ENCODE data around the gene TAOK2. TPM values are rescaled to one million over a fixed set of nuclear protein-coding genes. Genes with fewer than 3 reads are reported as not detected.

TAOK2 gene
- polyA plus RNA-seq, 2 of the 4 experiments (the other 2 are of a cell fraction), result 13.7 to 30.8 TPM

DNA sequence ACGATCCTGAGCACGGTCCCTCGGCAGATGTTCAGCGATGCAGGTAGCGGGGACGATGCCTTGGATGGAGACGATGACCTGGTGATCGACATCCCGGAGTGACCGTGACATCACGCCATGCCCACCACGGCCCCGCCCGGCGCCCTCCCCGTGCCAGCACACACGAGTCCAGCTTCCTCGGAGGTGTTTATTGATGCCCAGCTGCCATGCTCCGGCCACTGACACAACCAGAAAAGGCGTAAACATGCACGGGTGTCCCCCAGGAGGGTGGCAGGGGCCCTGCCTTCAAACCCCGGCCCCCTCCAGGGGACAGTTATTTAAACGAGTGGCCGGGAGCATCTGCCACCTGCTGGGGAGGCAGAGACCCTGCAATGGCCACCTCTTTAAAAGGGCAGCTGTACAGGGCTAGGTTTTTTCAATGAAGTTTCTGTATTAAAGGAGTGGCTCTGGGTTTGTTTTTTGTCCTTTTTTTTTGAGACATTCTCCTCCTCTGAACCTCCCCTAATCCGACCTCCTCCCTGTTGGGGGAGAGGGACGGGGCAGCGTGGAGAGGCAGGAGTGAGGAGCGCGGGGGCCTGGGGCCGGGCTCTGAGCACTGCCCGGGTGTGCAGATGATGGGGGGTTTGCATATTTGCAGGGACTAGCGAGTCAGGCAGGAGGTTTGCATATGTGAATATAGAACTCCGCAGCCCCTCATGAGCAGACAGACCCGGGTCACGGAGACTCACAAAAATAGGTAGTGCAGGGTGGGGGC lies 31.9 kb downstream of the TAOK2 start (continued):
- TF ChIP-seq HOXB5 (CRISPR knock-in tag; IDR thresholded peaks at IDR 0.05) (no peak), ESRRA (IDR thresholded peaks at IDR 0.05; ENCODE audit: borderline replicate concordance, low read length) (no peak), SMC3 (IDR thresholded peaks at IDR 0.05) (peak; percentile 85)
- TF ChIP-seq, protein P1, sequence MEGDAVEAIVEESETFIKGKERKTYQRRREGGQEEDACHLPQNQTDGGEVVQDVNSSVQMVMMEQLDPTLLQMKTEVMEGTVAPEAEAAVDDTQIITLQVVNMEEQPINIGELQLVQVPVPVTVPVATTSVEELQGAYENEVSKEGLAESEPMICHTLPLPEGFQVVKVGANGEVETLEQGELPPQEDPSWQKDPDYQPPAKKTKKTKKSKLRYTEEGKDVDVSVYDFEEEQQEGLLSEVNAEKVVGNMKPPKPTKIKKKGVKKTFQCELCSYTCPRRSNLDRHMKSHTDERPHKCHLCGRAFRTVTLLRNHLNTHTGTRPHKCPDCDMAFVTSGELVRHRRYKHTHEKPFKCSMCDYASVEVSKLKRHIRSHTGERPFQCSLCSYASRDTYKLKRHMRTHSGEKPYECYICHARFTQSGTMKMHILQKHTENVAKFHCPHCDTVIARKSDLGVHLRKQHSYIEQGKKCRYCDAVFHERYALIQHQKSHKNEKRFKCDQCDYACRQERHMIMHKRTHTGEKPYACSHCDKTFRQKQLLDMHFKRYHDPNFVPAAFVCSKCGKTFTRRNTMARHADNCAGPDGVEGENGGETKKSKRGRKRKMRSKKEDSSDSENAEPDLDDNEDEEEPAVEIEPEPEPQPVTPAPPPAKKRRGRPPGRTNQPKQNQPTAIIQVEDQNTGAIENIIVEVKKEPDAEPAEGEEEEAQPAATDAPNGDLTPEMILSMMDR (IDR thresholded peaks at IDR 0.05), result peak; percentile 78

DNA sequence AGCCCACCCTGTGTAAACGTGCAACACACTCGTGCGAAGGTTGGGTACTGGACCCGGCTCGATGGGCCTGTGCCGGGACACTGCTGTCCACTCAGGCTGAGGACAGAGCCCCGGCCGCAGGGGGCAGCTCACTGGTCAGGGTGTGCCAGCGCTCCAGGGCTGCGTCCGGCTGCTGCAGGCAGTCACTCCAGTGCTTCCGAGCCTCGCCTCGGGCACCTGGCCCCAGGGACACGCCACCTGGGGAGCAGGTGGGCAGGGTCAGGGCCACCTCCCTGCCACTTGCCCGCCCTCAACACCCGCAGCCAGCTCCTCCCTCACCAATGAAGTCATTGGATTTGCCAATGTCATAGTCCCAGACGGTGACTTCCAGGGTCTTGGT lies 32.4 kb downstream of the TAOK2 start:
- ATAC-seq (no peak), FAIRE-seq (no peak), DNase-seq (ENCODE audit: low read depth in 1 of 2, low spot score in 1 of 2) (no peak)
- WGBS (ENCODE audit: missing lambda C conversion rate), result 86% methylated on average over 11 of the region's 18 CpGs
- ChIA-PET POLR2A (interaction anchor here (0.8 to 2.0 kb wide), 2 partner anchors 62 to 107 kb away, joined by 3 to 7 read pairs; partner anchors contain the start of gene SEZ6L2), CTCF (interaction anchor here (0.5 to 3.8 kb wide), 46 partner anchors 11 to 327 kb away, joined by 3 to 41 read pairs (median 5); partner anchors contain the start of genes ASPHD1, CDIPT, HIRIP3 and INO80E)
- no peak overlapping the region for H3K4me3 ChIP-seq
- no peak overlapping the region for H3K4me2 ChIP-seq
- TF ChIP-seq RAD21 (conservative IDR thresholded peaks at IDR 0.05 in 1 of 2, IDR thresholded peaks at IDR 0.05 in 1 of 2) (no peak), EP300 (IDR thresholded peaks at IDR 0.05) (no peak), RFX5 (IDR thresholded peaks at IDR 0.05) (no peak), HEYL (CRISPR knock-in tag; IDR thresholded peaks at IDR 0.05) (no peak)
- TF ChIP-seq, protein P1 (IDR thresholded peaks at IDR 0.05), result no peak
- H3K9me3 ChIP-seq, result no peaks in the 10 kb centered on the region
- peaks cover 11% of the 10 kb centered on the region; the same call in 2 of the 3 replicates for H3K4me1 ChIP-seq
- no peak overlapping the region for H3K27ac ChIP-seq

DNA sequence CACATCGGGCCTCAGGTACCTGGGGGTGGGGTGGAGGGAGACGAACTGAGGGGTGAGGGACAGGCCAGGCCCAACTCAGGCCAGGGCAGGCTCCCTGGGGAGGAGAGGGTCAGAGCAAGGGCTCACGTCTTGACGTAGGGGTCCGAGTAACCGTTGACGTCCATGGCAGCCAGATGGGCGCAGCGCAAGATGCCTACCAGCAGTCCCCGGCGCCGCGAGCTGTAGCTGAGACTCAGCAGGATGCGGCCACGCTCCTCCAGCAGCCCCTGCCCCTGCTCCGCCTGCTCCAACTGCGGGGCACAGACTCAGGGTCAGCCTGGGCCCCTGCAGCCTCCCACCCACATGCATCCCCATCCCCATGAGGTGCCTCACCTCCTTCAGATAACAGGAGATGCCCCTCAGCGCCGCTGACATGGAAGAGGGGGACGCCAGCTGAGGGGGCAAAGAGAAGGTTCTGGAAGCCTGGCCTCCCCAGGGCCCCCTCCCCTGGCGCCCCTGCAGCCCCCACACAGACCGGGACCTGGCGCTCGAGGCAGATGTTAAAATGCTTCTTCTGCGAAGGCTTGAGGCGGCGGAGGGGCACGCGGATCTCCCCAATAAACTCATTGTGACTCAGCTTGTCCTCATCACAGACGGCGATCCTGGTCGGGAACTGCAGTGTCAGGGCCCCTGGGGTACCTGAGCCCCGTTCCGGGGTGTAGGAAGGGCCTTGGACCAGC lies 33.1 kb downstream of the TAOK2 start:
- DNase-seq (ENCODE audit: low read depth in 1 of 2, low spot score in 1 of 2) (no peak), ATAC-seq (no peak), FAIRE-seq (no peak)
- Histone ChIP-seq H3K4me1 (peaks cover 11% of the 10 kb centered on the region; the same call in 2 of the 3 replicates), H3K4me3 (no peak overlapping the region), H3K9me3 (no peaks in the 10 kb centered on the region), H3K27ac (no peak overlapping the region), H3K4me2 (no peak overlapping the region)
- WGBS (ENCODE audit: missing lambda C conversion rate), result 92% methylated on average over 32 of the region's 34 CpGs
- ChIA-PET POLR2A (interaction anchor here (1.1 kb wide), 1 partner anchor 81 kb away, joined by 4 read pairs; the partner anchor contains the start of gene KCTD13), CTCF (interaction anchor here (0.8 to 3.8 kb wide), 25 partner anchors 12 to 315 kb away, joined by 3 to 41 read pairs (median 6); partner anchors contain the start of genes ASPHD1, CDIPT, HIRIP3 and INO80E)
- TF ChIP-seq KDM1A (IDR thresholded peaks at IDR 0.05; ENCODE audit: low read depth), result no peak
- TF ChIP-seq, protein P1 (IDR thresholded peaks at IDR 0.05), result no peak
- no peak for TF ChIP-seq SREBF2 (IDR thresholded peaks at IDR 0.05)
- TF ChIP-seq JUN (IDR thresholded peaks at IDR 0.05), result no peak
- TF ChIP-seq SMC3 (IDR thresholded peaks at IDR 0.05), result no peak
- TF ChIP-seq, protein P2, sequence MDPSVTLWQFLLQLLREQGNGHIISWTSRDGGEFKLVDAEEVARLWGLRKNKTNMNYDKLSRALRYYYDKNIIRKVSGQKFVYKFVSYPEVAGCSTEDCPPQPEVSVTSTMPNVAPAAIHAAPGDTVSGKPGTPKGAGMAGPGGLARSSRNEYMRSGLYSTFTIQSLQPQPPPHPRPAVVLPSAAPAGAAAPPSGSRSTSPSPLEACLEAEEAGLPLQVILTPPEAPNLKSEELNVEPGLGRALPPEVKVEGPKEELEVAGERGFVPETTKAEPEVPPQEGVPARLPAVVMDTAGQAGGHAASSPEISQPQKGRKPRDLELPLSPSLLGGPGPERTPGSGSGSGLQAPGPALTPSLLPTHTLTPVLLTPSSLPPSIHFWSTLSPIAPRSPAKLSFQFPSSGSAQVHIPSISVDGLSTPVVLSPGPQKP (IDR thresholded peaks at IDR 0.05; ENCODE audit: low read depth, low read length), result no peak
- TF ChIP-seq CHD2 (IDR thresholded peaks at IDR 0.05; ENCODE audit: low read length, partially characterized antibody), result no peak
- no peak for TF ChIP-seq RCOR1 (IDR thresholded peaks at IDR 0.05; ENCODE audit: low read depth, low read length)
- TF ChIP-seq, protein P3, sequence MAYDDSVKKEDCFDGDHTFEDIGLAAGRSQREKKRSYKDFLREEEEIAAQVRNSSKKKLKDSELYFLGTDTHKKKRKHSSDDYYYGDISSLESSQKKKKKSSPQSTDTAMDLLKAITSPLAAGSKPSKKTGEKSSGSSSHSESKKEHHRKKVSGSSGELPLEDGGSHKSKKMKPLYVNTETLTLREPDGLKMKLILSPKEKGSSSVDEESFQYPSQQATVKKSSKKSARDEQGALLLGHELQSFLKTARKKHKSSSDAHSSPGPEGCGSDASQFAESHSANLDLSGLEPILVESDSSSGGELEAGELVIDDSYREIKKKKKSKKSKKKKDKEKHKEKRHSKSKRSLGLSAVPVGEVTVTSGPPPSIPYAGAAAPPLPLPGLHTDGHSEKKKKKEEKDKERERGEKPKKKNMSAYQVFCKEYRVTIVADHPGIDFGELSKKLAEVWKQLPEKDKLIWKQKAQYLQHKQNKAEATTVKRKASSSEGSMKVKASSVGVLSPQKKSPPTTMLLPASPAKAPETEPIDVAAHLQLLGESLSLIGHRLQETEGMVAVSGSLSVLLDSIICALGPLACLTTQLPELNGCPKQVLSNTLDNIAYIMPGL (CRISPR knock-in tag; IDR thresholded peaks at IDR 0.05; ENCODE audit: borderline replicate concordance), result no peak
- no peak for TF ChIP-seq RARB (CRISPR knock-in tag; IDR thresholded peaks at IDR 0.05)
- no peak for TF ChIP-seq KDM5A (IDR thresholded peaks at IDR 0.05)
- TF ChIP-seq, protein P4, sequence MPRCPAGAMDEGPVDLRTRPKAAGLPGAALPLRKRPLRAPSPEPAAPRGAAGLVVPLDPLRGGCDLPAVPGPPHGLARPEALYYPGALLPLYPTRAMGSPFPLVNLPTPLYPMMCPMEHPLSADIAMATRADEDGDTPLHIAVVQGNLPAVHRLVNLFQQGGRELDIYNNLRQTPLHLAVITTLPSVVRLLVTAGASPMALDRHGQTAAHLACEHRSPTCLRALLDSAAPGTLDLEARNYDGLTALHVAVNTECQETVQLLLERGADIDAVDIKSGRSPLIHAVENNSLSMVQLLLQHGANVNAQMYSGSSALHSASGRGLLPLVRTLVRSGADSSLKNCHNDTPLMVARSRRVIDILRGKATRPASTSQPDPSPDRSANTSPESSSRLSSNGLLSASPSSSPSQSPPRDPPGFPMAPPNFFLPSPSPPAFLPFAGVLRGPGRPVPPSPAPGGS (IDR thresholded peaks at IDR 0.05), result no peak
- no peak for TF ChIP-seq FOXS1 (CRISPR knock-in tag; IDR thresholded peaks at IDR 0.05)

All from A549 (cell line).